Activated CD8-positive, alpha-beta T cell treated with anti-CD3 and anti-CD28 coated beads for 36 hours (primary cell): ENCODE results near the gene TRIO. TPM values are rescaled to one million over a fixed set of nuclear protein-coding genes. Genes with fewer than 3 reads are reported as not detected.

Experiments
- ATAC-seq: fragments of 200-7000 bp; cut with Tn5 transposase; one replicate; pipeline ENCODE4 v1.10.0; 2021; ENCODE audit warnings: mild to moderate bottlenecking, moderate library complexity
- CTCF ChIA-PET: fragments of 350-600 bp; sonication (Branson Sonifier 250); formaldehyde crosslinking; loops from one replicate; lab custom pipeline; 2021; ENCODE audit warnings: antibody characterized with exemption; lab: Charles Lee
- POLR2A ChIA-PET: fragments of 350-600 bp; sonication (Branson Sonifier 250); formaldehyde crosslinking; loops from one replicate; lab custom pipeline; 2021; ENCODE audit warnings: antibody characterized with exemption; lab: Charles Lee
- DNase-seq: peaks from one replicate; pipeline ENCODE4 v3.0.0-alpha.2; 2020
- H3K27ac Mint-ChIP-seq: one replicate; pipeline ENCODE4 v1.8.0; 2021; ENCODE audit warnings: mild to moderate bottlenecking, mixed read lengths
- H3K27me3 Mint-ChIP-seq: one replicate; pipeline ENCODE4 v1.8.0; 2021; ENCODE audit warnings: mixed read lengths
- H3K36me3 Mint-ChIP-seq: one replicate; pipeline ENCODE4 v1.8.0; 2021; ENCODE audit warnings: low read depth, mixed read lengths
- H3K4me1 Mint-ChIP-seq: one replicate; pipeline ENCODE4 v1.8.0; 2021; ENCODE audit warnings: low read depth, mixed read lengths
- H3K4me3 Mint-ChIP-seq: one replicate; pipeline ENCODE4 v1.8.0; 2021; ENCODE audit warnings: mild to moderate bottlenecking, moderate library complexity, mixed read lengths
- H3K9me3 Mint-ChIP-seq: one replicate; pipeline ENCODE4 v1.8.0; 2021; ENCODE audit warnings: mixed read lengths
- CTCF ChIP-seq: fragments of 200-600 bp; IDR thresholded peaks from one replicate; pipeline ENCODE4 v1.8.0; 2022; ENCODE audit warnings: antibody characterized with exemption, mild to moderate bottlenecking
- intact Hi-C: fragments of 100-400 bp; cut with micrococcal nuclease; formaldehyde crosslinking; loops from one replicate; pipeline ENCODE4 v1.10.0; 2022
- total RNA-seq, 2 experiments: library from RNA; stranded (reverse); gene quantifications; one replicate each; pipeline ENCODE4 v1.2.3, GENCODE V29; 2021

Gene TRIO
- total RNA-seq, 2 experiments from 2014 or later = 11.4 to 11.5 TPM

GRCh38 chr5:14486486-14486885, 343.3 kb downstream of the TRIO start:
- CTCF ChIA-PET = interaction anchor here (1.6 kb wide), 1 partner anchor 162 kb away, joined by 8 read pairs; no protein-coding TSS in a partner anchor
- DNase-seq = no peak
- POLR2A ChIA-PET = no interaction called here
- H3K27me3 Mint-ChIP-seq = no peaks in the 10 kb centered on the region
- H3K9me3 Mint-ChIP-seq = no peaks in the 10 kb centered on the region
- no peak for TF ChIP-seq CTCF
- no peak overlapping the region for H3K27ac Mint-ChIP-seq
- H3K36me3 Mint-ChIP-seq = peaks cover 3% of the 10 kb centered on the region
- peaks cover 6% of the 10 kb centered on the region for H3K4me1 Mint-ChIP-seq
- no peak overlapping the region for H3K4me3 Mint-ChIP-seq
- ATAC-seq = no peak
- intact Hi-C loops = no loop called here

GRCh38 chr5:14486996-14487896, 344.1 kb downstream of the TRIO start:
- no peaks in the 10 kb centered on the region for H3K27me3 Mint-ChIP-seq
- no peaks in the 10 kb centered on the region for H3K9me3 Mint-ChIP-seq
- intact Hi-C loops = no loop called here
- no peak overlapping the region for H3K4me3 Mint-ChIP-seq
- TF ChIP-seq CTCF = no peak
- POLR2A ChIA-PET = no interaction called here
- no peak overlapping the region for H3K27ac Mint-ChIP-seq
- peaks cover 3% of the 10 kb centered on the region for H3K36me3 Mint-ChIP-seq
- DNase-seq (no peak), ATAC-seq (no peak)
- CTCF ChIA-PET = interaction anchor here (1.6 kb wide), 1 partner anchor 161 kb away, joined by 8 read pairs; no protein-coding TSS in a partner anchor
- peaks cover 6% of the 10 kb centered on the region for H3K4me1 Mint-ChIP-seq

- TF ChIP-seq CTCF = no peak
These were observed 344.9 kb downstream of the TRIO start for GRCh38 chr5:14487897-14488570.

GRCh38 chr5:14488709-14489108, 345.6 kb downstream of the TRIO start:
- POLR2A ChIA-PET = no interaction called here
- H3K4me3 Mint-ChIP-seq = no peak overlapping the region
- H3K4me1 Mint-ChIP-seq = peaks cover 6% of the 10 kb centered on the region
- no peak for ATAC-seq
- no peak for TF ChIP-seq CTCF
- CTCF ChIA-PET = no interaction called here
- intact Hi-C loops = no loop called here
- no peaks in the 10 kb centered on the region for H3K9me3 Mint-ChIP-seq
- no peak for DNase-seq
- H3K27ac Mint-ChIP-seq = no peak overlapping the region
- H3K36me3 Mint-ChIP-seq = peaks cover 3% of the 10 kb centered on the region
- H3K27me3 Mint-ChIP-seq = no peaks in the 10 kb centered on the region

More at GRCh38 chr5:14487897-14488570, 344.9 kb downstream of the TRIO start:
- H3K4me1 Mint-ChIP-seq = peaks cover 6% of the 10 kb centered on the region
- no peak for ATAC-seq
- H3K9me3 Mint-ChIP-seq = no peaks in the 10 kb centered on the region
- H3K27ac Mint-ChIP-seq = no peak overlapping the region
- no peak for DNase-seq
- H3K27me3 Mint-ChIP-seq = no peaks in the 10 kb centered on the region
- intact Hi-C loops = no loop called here
- POLR2A ChIA-PET = no interaction called here
- peaks cover 3% of the 10 kb centered on the region for H3K36me3 Mint-ChIP-seq
- CTCF ChIA-PET = no interaction called here
- H3K4me3 Mint-ChIP-seq = no peak overlapping the region

GRCh38 chr5:14489643-14490042, 346.5 kb downstream of the TRIO start:
- CTCF ChIA-PET = no interaction called here
- peaks cover 4% of the 10 kb centered on the region for H3K4me1 Mint-ChIP-seq

More at GRCh38 chr5:14489643-14490042, 346.5 kb downstream of the TRIO start:
- Mint-ChIP-seq H3K27ac (no peak overlapping the region), H3K36me3 (peaks cover 3% of the 10 kb centered on the region), H3K27me3 (no peaks in the 10 kb centered on the region), H3K9me3 (no peaks in the 10 kb centered on the region), H3K4me3 (no peak overlapping the region)
- ATAC-seq (no peak), DNase-seq (no peak)
- TF ChIP-seq CTCF = no peak
- POLR2A ChIA-PET = no interaction called here
- intact Hi-C loops = no loop called here
